CD4-positive, alpha-beta T cell treated with Interleukin-1 beta for 1 hour (primary cell): ENCODE data around the gene RPP38.
A peak's percentile ranks its signal among the peaks of the same experiment; 100 is the strongest.

Experiments
- DNase-seq, 2 donors: peaks; one replicate each; pipeline ENCODE4 v3.0.0-alpha.2; 2020 to 2022

Gene RPP38, protein sequence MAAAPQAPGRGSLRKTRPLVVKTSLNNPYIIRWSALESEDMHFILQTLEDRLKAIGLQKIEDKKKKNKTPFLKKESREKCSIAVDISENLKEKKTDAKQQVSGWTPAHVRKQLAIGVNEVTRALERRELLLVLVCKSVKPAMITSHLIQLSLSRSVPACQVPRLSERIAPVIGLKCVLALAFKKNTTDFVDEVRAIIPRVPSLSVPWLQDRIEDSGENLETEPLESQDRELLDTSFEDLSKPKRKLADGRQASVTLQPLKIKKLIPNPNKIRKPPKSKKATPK

DNA sequence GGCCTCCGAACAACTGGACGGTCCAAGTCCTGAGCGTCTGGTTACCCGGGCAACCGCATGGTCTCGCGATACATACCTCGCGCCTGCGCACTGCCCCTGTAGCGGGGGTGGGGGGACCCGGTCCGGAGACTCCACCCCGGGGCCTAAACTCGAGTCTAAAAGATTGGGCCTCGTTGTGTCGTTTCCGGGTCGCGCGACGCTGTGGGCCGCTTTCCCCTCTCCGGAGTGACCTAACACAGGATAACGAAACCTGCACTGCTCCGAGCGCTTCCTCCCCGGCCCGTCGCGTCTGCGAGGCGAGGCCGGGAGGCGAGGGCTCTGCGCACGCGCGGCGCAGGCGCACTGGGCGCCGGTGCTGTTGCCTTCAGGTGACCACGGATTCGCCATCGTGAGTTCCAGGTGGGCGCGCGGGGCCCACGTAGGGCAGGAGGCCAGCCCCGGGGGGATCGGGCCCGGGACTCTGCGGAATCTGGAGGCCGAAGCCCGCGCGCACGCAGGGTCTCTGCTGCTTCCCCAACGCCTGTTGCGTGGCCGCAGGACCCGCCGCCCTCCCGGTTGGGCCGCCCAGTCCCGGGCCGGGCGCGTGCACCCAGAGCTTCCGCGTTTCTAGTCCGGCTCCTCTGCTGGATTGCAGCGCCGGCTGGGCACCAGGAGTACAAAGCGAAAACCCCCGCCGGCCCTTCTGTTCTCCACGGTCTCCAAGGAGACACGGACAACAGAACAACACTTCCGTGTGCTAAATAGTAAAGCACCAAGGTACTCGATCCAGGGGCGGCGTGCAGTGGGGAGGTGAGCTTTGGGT is at the start of gene RPP38:
Gene RPP38 (plus strand): TSS at position 345 of the 802 bp plus-strand sequence. CDS start 5,960 bp downstream, outside the sequence.
- DNase-seq: peak; percentile 93 to 94

DNA sequence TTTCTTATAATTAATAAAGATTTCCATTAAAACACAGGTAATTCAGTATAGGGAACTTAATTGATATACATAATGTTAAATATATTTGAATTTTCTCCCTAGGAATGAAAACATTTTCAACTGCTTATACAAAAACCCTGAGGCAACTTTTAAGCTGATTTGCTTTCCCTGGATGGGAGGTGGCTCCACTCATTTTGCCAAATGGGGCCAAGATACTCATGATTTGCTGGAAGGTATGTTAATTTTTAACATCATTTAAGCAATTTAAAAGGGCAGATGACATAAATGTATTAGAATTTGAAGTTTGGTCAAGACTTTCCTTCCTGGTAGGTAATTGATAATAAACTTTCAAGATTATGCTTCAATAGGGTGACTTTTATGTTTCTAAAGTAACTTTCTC is 47.6 kb upstream of the RPP38 start:
- DNase-seq: no peak

DNA sequence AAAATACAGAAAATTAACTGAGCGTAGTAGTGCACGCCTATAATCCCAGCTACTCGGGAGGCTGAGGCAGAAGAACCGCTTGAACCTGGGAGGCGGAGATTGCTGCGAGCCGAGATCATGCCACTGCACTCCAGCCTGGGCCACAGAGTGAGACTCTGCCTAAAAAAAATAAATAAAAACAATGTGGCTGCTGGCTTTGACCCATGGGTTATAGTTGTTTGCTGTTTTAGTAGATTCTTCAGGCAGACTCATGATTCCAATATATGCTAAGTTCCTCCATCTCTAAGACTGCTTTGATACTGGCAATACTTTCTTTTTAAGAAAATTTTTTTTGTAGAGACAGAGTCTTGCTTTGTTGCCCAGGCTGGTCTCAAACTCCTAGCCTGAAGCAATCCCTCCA is 45.0 kb upstream of the RPP38 start:
- no peak for DNase-seq

DNA sequence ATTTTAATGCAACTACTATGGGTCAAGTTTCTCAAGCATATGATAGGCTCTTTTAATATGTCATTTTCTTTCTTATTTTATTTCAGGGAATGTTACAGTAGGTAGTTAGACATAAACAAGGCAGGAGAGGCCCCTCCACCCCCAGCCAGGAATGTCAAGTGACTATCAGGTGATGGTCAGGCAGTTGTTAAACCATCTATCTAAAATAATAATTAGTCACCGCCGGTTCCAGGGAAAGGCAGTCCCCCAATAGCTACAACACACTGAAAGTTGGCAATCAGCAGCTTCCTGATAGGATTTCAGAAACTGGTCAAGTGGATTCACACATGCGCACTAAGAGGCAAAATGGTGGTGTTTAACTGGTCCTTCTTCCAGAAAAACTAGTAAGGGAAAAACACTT is 44.1 kb upstream of the RPP38 start:
- DNase-seq: no peak

DNA sequence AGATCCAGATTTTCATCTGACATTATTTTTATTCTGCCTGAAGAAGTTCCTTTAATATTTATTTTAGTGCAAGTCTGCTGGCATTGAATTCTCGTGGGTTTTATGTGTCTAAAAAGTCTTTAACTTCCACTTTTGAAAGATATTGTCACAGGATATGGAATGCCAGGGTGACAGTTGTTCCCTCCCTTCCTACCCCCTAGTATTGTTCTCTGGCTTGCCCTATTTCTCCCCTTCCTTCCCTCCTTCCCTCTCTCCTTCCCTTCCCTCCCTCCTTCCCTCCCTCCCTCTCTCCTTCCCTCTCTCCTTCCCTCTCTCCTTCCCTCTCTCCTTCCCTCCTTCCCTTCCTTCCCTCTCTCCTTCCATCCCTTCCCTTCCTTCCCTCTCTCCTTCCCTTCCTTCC is 38.5 kb upstream of the RPP38 start:
- DNase-seq: no peak

DNA sequence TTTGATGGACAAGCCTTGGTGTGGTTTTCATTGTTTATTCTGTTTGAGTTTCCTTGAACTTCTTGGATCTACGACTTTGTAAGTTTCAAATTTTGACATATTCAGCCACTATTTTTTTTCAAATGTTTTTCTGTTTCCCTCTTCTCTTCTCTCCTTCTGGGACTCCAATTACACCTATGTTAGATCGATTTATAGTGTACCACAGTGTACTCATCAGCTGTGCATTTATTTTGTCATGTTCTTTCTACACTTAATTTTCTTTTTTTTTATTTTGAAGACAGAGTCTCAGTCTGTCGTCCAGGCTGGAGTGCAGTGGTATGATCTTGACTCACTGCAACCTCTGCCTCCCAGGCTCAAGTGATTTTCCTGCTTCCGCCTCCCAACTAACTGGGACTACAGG is 37.2 kb upstream of the RPP38 start:
- DNase-seq: no peak

DNA sequence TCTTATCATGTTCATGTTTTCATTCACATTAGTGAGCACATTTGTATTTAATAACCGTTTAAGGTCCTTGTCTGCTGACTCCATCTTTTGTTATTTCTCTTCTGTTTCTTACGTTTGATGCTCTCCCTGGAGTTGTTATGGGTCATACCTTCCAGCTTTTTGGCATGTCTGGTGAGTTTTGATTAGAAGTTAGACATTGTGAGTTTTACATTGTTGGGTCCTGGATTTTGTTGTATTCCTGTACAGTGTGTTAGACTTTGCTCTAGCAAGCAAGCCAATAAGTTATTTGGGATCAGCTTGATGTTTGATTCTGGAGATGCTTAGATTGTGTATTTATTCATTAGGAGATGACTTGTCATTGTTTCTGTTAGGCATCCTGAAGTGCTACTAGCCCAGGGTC is 36.5 kb upstream of the RPP38 start:
- DNase-seq: no peak

DNA sequence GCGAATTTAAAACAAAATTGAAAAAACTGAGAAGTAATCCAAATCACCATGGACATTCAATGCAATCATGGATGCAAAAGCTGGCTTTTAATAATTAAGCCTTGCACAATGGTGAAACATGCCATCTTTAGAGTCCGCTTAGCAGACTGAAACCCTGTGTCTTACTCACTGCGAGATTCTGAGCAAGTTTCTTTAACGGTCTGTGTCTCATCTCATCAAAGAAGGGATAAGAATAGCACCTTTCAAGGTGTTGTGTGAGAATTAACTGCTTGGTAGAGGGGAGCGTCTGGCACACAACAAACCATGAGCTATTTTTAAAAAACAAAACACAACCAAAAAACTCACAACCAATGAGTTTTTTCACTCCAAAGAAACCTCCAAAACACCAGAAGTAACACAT is 30.0 kb upstream of the RPP38 start:
- no peak for DNase-seq

DNA sequence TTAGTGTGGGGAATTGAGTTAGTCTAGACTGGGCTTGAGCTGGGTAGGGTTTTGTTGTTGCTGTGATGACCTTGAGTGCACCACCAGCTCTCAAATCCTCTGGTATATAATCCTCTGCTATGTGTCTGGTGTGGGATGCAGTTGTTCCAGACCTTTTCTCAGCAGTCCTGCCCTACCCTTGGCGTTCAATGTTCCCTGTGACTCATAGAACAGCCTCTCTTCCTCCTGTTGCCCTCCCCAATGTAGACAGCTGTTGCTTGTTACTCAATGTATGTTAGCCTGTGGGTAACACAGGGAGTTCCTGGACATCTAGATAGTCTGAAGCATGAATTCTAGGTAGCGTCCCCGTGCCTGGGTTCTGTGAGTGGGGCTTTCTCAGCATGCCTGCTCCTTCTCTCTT is 28.4 kb upstream of the RPP38 start:
- no peak for DNase-seq

DNA sequence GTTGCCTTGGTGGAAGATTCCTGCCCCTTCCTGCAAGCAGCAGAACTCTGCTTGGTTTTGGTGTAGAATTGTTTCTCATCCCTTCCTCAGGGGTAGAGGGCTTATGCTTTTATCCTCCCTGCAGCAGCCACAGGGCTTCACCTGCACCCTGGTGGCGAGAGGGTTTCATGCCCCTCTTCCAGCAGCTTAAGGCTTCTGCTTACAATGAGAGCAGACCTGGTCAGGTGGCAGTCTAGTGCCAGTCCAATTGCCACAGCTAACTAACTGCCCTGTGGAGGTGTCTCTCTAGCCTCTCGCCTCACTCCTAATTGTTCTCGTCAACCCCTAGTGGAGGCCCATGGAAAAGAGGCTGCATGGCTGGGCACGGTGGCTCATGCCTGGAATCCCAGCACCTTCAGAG is 27.9 kb upstream of the RPP38 start:
- DNase-seq: no peak

DNA sequence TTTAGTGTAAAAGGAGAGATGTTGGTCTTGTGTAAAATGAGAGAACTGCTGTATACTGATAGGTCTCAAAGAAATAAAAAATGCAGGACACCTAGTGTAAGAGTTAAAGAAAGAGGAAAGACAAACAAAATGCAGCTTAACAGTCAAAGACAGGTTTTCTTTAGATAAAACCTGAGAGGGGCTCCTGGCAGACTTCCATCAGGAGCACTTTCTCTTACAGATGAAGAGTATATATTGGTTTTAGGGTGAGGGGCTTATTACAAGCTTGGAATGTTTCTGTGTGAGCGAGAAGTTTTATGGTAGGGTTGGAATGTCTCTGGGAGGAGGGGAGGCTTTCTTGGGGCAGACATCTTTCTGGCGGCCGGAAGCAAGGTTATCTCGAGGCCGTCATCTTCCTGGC is 24.8 kb upstream of the RPP38 start:
- no peak for DNase-seq

DNA sequence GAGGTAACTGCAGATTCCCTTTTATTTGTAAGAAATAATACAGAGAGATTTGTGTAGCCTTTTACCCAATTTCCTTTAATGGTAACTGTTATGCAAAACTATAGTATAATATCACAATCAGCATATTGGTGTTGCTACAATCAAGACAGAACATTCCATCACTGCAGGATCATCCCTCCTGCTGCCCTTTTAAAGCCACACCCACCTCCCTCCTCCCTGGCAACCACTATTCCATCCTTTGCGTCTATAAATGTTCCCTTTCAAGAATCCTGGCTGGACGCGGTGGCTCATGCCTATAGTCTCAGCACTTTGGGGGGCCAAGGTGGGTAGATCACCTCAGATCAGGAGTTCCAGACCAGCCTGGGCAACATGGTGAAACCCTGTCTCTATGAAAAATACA is 21.7 kb upstream of the RPP38 start:
- DNase-seq: no peak

DNA sequence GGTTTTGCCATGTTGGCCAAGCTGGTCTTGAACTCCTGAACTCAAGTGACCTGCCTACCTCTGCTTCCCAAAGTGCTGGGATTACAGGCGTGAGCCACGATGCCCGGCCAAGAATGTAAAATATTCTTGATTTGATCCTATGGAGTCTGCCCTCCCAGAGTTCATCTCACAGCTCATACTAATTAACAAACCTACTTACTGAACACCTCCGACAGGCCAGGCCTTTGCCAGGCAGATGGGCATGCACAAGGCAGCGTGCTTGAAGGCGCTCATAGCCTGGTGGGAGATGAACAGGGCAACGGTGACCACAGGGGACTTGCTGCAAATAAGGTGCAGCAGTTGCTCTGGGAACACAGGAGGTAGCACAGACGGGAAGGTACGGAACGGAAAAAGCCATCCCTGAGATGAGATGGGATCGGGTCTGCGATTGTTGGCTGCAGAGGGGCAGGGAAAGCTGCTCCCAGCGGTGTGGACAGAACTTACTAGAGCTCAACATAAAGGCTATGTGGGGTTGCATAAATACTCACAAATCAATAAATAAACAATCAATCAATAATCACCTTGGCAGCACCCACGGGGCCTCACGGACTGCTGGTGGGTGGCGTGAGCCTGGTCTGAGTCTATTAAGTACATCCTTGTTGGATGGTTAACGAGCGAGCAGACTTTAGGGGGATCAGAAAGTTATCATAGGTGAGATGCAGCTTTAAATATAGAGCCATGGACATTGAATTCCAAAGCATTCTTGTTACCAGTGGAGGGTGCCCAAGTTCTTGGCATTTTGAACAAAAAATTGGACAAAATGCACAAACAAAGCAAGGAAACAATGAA is 13.3 kb upstream of the RPP38 start:
- DNase-seq: no peak

DNA sequence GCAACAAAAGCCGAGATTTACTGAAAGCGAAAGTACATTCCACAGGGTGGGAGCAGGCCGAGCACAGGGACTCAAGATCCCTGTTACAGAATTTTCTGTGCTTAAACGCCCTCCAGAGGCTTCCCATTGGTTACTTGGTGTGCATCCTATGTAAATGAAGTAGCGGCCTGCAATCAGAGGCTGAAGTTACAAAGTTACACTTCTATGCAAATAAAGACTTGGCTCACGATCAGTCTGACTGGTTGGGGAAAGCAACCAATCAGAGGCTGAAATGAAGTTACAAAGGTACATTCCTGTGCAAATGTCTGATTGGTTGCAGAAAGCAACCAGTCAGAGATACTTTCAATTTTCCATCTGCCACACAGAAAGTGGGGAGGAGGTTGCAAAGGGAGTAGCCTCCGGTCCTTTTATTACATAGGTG is 12.6 kb upstream of the RPP38 start:
- DNase-seq: peak in 1 of 2 donors; percentile 65

DNA sequence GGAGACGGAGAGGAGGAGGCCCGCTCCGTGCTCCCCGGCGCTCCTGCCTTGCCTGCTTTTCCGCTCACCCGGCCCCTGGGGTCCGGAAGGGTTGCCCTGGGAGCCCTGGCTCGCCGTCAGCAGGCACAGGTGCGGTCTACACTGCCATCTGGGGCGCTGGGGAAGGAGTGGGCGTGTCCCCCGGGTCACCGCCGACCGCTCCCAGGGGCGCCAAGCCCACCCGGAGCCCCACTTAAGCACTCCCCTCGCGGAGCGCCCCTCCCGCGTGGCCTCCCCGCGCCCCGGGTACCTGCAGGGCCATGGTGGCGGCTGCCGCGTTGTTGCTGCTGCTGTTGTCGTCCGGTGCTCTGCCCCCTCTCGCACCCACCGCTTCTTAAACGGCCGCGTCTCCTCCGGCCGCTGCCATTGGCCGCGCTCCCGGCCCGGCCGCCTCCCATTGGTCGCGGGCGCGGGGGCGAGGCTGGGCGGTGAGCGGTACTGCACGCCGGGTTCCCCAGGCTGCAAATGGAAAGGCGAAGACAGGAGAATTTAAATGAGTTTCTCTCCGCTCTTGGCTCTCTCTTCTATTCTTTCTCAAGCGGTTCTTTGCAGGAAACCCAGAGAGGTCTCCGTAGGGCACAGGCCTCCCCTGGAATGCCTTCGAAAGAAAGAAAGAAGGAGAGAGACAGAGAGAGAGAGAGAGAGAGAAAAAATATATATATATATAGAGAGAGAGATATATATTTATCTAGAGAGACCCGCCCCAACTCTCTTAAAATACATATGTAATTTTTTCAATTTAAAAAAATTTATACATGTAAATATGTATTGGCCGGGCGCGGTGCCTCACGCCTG is 8.5 kb upstream of the RPP38 start, which contains the start of gene ACBD7:
Gene ACBD7 (minus strand): TSS at position 349 of the 834 bp plus-strand sequence. CDS start 48 bp downstream, at position 301.
- DNase-seq: peak; percentile 78 to 80

DNA sequence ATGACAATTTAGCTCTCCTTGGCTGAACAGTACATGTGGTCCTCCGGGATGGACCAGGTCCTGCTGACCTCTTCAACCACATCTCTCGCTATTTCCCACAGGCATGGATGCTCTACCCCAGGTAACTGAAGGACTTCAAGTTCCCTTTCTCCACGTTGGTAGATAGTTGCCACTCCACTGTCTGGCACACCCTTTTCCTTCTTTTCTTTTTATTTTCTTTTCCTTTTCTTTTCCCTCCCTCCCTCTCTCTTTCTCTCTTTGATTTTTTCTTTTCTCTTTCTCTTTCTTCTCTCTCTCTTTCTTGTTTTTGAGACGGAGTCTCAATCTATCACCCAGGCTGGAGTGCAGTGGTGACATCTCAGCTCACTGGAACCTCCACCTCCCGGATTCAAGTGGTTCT is 5.7 kb upstream of the RPP38 start:
- DNase-seq: no peak

DNA sequence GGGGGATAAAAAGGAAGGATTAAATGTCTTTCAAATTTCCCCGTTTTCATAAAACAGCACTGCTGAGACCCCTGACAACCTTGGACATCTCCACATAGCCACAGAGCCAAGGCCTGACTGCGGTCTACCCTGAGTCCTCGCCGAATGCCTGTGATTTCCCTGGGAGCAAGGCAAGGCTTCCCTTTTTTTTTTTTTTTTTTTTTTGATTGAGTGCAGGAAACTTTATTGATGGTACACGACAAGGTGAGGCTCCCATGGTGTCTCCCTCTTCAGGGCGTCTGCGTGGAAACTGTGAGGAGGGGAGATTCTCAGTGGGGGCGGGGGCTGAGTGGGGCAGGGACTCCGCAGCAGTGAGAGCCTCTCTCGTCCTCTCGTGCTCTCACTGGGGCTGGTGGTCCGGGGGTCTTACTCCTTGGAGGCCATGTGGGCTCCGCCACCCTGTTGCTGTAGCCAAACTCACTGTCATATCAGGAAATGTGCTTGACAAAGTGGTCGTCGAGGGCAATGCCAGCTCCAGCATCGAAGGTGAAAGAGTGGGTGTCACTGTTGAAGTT is 4.2 kb upstream of the RPP38 start:
- DNase-seq: no peak

DNA sequence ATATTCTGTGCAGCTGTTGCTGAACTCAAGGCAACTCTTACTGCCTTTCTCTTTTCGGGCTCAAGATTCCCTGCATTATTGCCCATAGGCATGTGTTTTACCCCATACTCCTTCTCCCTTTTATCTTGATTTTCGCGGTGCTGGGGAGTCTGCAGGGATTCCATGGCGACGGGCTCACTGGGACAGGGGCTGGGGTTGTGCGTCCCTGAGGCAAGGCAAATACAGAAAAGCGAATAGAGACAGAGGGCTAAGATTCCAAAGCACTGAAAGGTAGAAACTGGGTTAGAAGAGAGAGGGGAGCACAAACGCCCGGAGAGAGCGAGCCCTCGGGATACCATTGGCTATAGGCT is 519 bp upstream of the RPP38 start:
- DNase-seq: no peak

DNA sequence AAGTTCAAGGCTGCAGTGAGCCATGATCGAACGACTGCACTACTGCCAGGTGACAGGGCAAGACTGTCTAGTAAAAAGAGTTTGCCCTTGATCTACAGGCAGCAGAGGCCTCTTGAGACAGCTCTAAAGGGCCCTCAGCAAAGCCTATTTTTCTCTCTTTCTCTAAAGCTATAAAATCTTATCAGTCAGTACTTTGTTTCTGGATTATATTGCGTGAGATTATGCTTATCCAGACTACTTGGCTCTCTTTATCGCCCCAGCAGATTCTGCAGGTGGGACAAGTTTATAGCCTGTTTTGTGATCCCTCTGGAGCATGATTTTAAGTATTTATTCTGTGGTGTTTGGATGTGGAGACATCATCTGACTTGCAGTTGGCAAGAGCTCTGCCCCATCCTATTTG is 2.7 kb downstream of the RPP38 start:
- no peak for DNase-seq

DNA sequence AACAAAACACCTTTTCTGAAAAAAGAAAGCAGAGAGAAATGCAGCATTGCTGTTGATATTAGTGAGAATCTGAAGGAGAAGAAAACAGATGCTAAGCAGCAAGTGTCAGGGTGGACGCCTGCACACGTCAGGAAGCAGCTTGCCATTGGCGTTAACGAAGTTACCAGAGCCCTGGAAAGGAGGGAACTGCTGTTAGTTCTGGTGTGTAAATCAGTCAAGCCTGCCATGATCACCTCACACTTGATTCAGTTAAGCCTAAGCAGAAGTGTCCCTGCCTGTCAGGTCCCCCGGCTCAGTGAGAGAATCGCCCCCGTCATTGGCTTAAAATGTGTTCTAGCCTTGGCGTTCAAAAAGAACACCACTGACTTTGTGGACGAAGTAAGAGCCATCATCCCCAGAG is 6.4 kb downstream of the RPP38 start:
- DNase-seq: no peak

DNA sequence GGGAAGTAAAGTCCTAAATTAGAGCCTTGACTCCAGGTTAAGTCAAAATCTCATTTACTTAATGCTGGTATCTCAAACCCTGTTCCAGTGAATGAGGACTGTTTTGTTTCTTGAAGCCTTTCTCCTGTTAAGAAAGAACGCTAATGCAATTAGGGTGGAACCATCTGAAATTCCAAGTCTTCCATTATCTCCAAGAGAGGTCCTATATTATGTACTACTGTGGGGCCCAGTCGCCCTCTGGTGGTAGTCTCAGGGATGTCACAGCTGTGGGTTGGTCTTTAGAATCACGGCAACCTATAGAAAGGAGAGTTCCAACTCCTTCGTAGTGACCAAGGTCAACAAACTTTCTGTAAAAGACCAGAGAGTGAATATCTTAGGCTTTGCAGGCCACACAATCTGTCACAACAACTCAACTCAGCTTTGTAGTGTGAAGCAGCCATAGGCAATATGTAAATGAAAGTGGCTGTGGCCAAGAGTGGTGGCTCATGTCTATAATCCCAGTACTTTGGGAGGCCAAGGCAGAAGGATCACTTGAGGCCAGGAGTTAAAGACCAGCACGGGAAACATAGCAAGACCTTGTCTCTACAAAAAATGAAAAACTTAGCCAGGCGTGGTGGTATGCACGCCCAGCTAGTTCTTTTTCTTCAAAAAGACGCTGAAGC is 9.3 kb downstream of the RPP38 start:
- DNase-seq: peak; percentile 66 to 69

DNA sequence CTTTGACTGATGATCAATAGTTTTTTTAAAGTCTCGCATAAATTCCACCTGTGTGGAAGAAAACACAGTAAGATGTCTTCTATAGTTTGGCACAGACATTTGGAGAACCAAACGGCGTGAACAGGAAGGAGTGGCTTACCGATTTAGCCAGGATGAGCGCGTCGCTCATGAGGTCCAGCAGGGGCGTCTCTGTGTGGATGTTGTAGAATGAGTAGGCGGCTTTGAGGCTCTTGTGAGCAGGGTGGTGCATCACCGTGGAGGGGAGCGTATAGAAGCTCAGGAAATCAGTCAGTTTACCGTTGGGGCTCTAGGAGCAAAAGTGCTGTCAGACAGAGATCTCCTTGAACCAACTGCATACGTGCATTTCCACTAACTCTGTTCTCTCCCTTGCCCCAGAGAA is 15.5 kb downstream of the RPP38 start:
- DNase-seq: no peak
